MG63 (cell line): ENCODE results near the gene SMIM41. TPM values are rescaled to one million over a fixed set of nuclear protein-coding genes. Genes with fewer than 3 reads are reported as not detected.

Source experiments
- DNase-seq: peaks from one replicate; pipeline ENCODE4 v3.0.0-alpha.2; 2020
- H3K27me3 ChIP-seq: fragments of 250-450 bp; sonication (Bioruptor Pico); 2 replicates; pipeline ENCODE4 v1.5.1; 2020; ENCODE audit warnings: mild to moderate bottlenecking, moderate library complexity
- H3K36me3 ChIP-seq: fragments of 250-450 bp; sonication (Bioruptor Pico); 2 replicates; pipeline ENCODE4 v1.5.1; 2020; ENCODE audit warnings: mild to moderate bottlenecking, moderate library complexity
- H3K4me3 ChIP-seq: fragments of 250-450 bp; sonication (Bioruptor Pico); 2 replicates; pipeline ENCODE4 v1.5.1; 2020; ENCODE audit warnings: mild to moderate bottlenecking, moderate library complexity
- H3K9me3 ChIP-seq: fragments of 250-450 bp; sonication (Bioruptor Pico); 2 replicates; pipeline ENCODE4 v1.5.1; 2020; ENCODE audit warnings: mild to moderate bottlenecking, moderate library complexity
- total RNA-seq: library from RNA; depleted of rRNA; stranded (reverse); fragments of >200 nt; shearing (Covaris generic); gene quantifications from 2 replicates; pipeline ENCODE4 v1.2.3, GENCODE V29; 2014; ENCODE audit warnings: low replicate concordance

Gene SMIM41
- total RNA-seq, 1 experiment from 2014 or later = not detected

- Histone ChIP-seq H3K36me3 (peaks cover 2% of the 10 kb centered on the region; the same call in 1 of the 2 replicates), H3K4me3 (no peak overlapping the region), H3K9me3 (no peaks in the 10 kb centered on the region), H3K27me3 (no peaks in the 10 kb centered on the region)
- no peak for DNase-seq
Measured at GRCh38 chr12:52058631-52059361, 20.7 kb upstream of the SMIM41 start.

- no peak overlapping the region for H3K4me3 ChIP-seq
- peaks cover 2% of the 10 kb centered on the region; the same call in 1 of the 2 replicates for H3K36me3 ChIP-seq
- H3K27me3 ChIP-seq = no peaks in the 10 kb centered on the region
- H3K9me3 ChIP-seq = no peaks in the 10 kb centered on the region
- no peak for DNase-seq
Measured at GRCh38 chr12:52059582-52060497, 19.7 kb upstream of the SMIM41 start.

- Histone ChIP-seq H3K4me3 (no peak overlapping the region), H3K36me3 (0 out of 2 replicates have a peak, but pooled peaks cover 2% of the 10 kb centered on the region), H3K27me3 (no peaks in the 10 kb centered on the region), H3K9me3 (no peaks in the 10 kb centered on the region)
- DNase-seq = no peak
Measured at GRCh38 chr12:52060498-52061177, 18.9 kb upstream of the SMIM41 start.

- Histone ChIP-seq H3K9me3 (no peaks in the 10 kb centered on the region), H3K4me3 (no peak overlapping the region), H3K27me3 (no peaks in the 10 kb centered on the region), H3K36me3 (0 out of 2 replicates have a peak, but pooled peaks cover 2% of the 10 kb centered on the region)
- no peak for DNase-seq
Measured at GRCh38 chr12:52061470-52062166, 17.9 kb upstream of the SMIM41 start.

- H3K36me3 ChIP-seq = no peaks in the 10 kb centered on the region
- no peaks in the 10 kb centered on the region for H3K9me3 ChIP-seq
- no peak overlapping the region for H3K4me3 ChIP-seq
- H3K27me3 ChIP-seq = no peaks in the 10 kb centered on the region
- DNase-seq = no peak
Measured at GRCh38 chr12:52062167-52063081, 17.1 kb upstream of the SMIM41 start.

- H3K36me3 ChIP-seq = no peaks in the 10 kb centered on the region
- H3K4me3 ChIP-seq = no peak overlapping the region
- H3K27me3 ChIP-seq = no peaks in the 10 kb centered on the region
- no peaks in the 10 kb centered on the region for H3K9me3 ChIP-seq
- DNase-seq = peak; percentile 50
Measured at GRCh38 chr12:52063082-52063924, 16.2 kb upstream of the SMIM41 start.

- Histone ChIP-seq H3K4me3 (no peak overlapping the region), H3K27me3 (no peaks in the 10 kb centered on the region), H3K36me3 (no peaks in the 10 kb centered on the region), H3K9me3 (no peaks in the 10 kb centered on the region; the same call in 1 of the 2 replicates)
- DNase-seq = peak; percentile 58
Measured at GRCh38 chr12:52063981-52064649, 15.4 kb upstream of the SMIM41 start.

- Histone ChIP-seq H3K27me3 (no peaks in the 10 kb centered on the region), H3K9me3 (no peaks in the 10 kb centered on the region; the same call in 1 of the 2 replicates), H3K4me3 (no peak overlapping the region), H3K36me3 (peaks cover 3% of the 10 kb centered on the region)
- no peak for DNase-seq
Measured at GRCh38 chr12:52066346-52067080, 13.0 kb upstream of the SMIM41 start.

- peaks cover 8% of the 10 kb centered on the region for H3K36me3 ChIP-seq
- H3K4me3 ChIP-seq = no peak overlapping the region
- no peaks in the 10 kb centered on the region; the same call in 1 of the 2 replicates for H3K9me3 ChIP-seq
- no peaks in the 10 kb centered on the region for H3K27me3 ChIP-seq
- DNase-seq = no peak
Measured at GRCh38 chr12:52067081-52067374, 12.5 kb upstream of the SMIM41 start.

- H3K4me3 ChIP-seq = peak within 1 kb of the TSS; percentile 83
- peak; percentile 91 for DNase-seq
- H3K9me3 ChIP-seq = no peaks in the 10 kb centered on the region; the same call in 1 of the 2 replicates
Measured at GRCh38 chr12:52069327-52070184, 9.9 kb upstream of the SMIM41 start, which contains the start of gene ATG101. Gene ATG101, plus strand, starts transcription at chr12:52069978. Its CDS starts 3,673 bp downstream, at chr12:52073651.

GRCh38 chr12:52070185-52070925 is 9.1 kb upstream of the SMIM41 start:
- Histone ChIP-seq H3K4me3 (peak overlapping the region; percentile 83), H3K9me3 (no peaks in the 10 kb centered on the region; the same call in 1 of the 2 replicates), H3K27me3 (no peaks in the 10 kb centered on the region), H3K36me3 (peaks cover 37% of the 10 kb centered on the region)
- DNase-seq = no peak

More at GRCh38 chr12:52069327-52070184, 9.9 kb upstream of the SMIM41 start, which contains the start of gene ATG101:
- no peaks in the 10 kb centered on the region for H3K27me3 ChIP-seq
- H3K36me3 ChIP-seq = peaks cover 29% of the 10 kb centered on the region
